WTC11 (cell line): ENCODE data around the gene CD44.

Experiments
- CREM ChIP-seq: sonication (generic); formaldehyde crosslinking; IDR thresholded peaks from 2 replicates; pipeline ENCODE4 v1.8.1; 2022; ENCODE audit warnings: mild to moderate bottlenecking, missing genetic modification reagents, moderate library complexity
- CTCF ChIP-seq: fragments of 200-600 bp; IDR thresholded peaks from 2 replicates; pipeline ENCODE4 v1.8.0; 2022; ENCODE audit warnings: antibody characterized with exemption
- FOXJ3 ChIP-seq: sonication (generic); formaldehyde crosslinking; IDR thresholded peaks from 2 replicates; pipeline ENCODE4 v1.9.0; 2021; ENCODE audit warnings: missing genetic modification reagents, mild to moderate bottlenecking, borderline replicate concordance
- GABPB1 ChIP-seq: sonication (generic); formaldehyde crosslinking; IDR thresholded peaks from 2 replicates; pipeline ENCODE4 v1.8.1; 2023; ENCODE audit warnings: mild to moderate bottlenecking, missing genetic modification reagents
- KAT7 ChIP-seq: sonication (generic); formaldehyde crosslinking; IDR thresholded peaks from 2 replicates; pipeline ENCODE4 v1.8.1; 2023; ENCODE audit warnings: missing genetic modification reagents, mild to moderate bottlenecking, borderline replicate concordance
- MAX ChIP-seq: sonication (generic); formaldehyde crosslinking; IDR thresholded peaks from 2 replicates; pipeline ENCODE4 v1.8.0; 2022; ENCODE audit warnings: mild to moderate bottlenecking, missing genetic modification reagents
- NR1H2 ChIP-seq: sonication (generic); formaldehyde crosslinking; IDR thresholded peaks from 2 replicates; pipeline ENCODE4 v1.9.0; 2021; ENCODE audit warnings: mild to moderate bottlenecking, moderate library complexity, missing genetic modification reagents
- RELA ChIP-seq: sonication (generic); formaldehyde crosslinking; IDR thresholded peaks from 2 replicates; pipeline ENCODE4 v1.8.1; 2022; ENCODE audit warnings: missing genetic modification reagents, mild to moderate bottlenecking, borderline replicate concordance
- TEAD4 ChIP-seq: sonication (generic); formaldehyde crosslinking; IDR thresholded peaks from 2 replicates; pipeline ENCODE4 v1.8.0; 2022; ENCODE audit warnings: mild to moderate bottlenecking, missing genetic modification reagents
- TF ChIP-seq, protein P1 (sequence below): sonication (generic); formaldehyde crosslinking; IDR thresholded peaks from 2 replicates; pipeline ENCODE4 v1.8.1; 2022; ENCODE audit warnings: low read depth, missing genetic modification reagents, borderline replicate concordance
- TF ChIP-seq, protein P2 (sequence below): fragments of 250-450 bp; sonication (Bioruptor Pico); IDR thresholded peaks from 2 replicates; pipeline ENCODE4 v2.1.2; 2022; ENCODE audit warnings: mild to moderate bottlenecking, moderate library complexity
- TF ChIP-seq, protein P3 (sequence below): sonication (generic); formaldehyde crosslinking; IDR thresholded peaks from 2 replicates; pipeline ENCODE4 v1.8.1; 2022; ENCODE audit warnings: missing genetic modification reagents, borderline replicate concordance
- TF ChIP-seq, protein P4 (sequence below): sonication (generic); formaldehyde crosslinking; IDR thresholded peaks from 2 replicates; pipeline ENCODE4 v1.8.1; 2023; ENCODE audit warnings: mild to moderate bottlenecking, missing genetic modification reagents, borderline replicate concordance

GRCh38 chr11:35208795-35209194 is 69.8 kb downstream of the CD44 start:
- no peak for TF ChIP-seq CTCF
- TF ChIP-seq, protein P1, sequence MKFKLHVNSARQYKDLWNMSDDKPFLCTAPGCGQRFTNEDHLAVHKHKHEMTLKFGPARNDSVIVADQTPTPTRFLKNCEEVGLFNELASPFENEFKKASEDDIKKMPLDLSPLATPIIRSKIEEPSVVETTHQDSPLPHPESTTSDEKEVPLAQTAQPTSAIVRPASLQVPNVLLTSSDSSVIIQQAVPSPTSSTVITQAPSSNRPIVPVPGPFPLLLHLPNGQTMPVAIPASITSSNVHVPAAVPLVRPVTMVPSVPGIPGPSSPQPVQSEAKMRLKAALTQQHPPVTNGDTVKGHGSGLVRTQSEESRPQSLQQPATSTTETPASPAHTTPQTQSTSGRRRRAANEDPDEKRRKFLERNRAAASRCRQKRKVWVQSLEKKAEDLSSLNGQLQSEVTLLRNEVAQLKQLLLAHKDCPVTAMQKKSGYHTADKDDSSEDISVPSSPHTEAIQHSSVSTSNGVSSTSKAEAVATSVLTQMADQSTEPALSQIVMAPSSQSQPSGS (CRISPR knock-in tag), result no peak
- no peak for TF ChIP-seq MAX (CRISPR knock-in tag)
- TF ChIP-seq KAT7 (CRISPR knock-in tag), result no peak
- TF ChIP-seq TEAD4 (CRISPR knock-in tag), result no peak
- TF ChIP-seq, protein P2, sequence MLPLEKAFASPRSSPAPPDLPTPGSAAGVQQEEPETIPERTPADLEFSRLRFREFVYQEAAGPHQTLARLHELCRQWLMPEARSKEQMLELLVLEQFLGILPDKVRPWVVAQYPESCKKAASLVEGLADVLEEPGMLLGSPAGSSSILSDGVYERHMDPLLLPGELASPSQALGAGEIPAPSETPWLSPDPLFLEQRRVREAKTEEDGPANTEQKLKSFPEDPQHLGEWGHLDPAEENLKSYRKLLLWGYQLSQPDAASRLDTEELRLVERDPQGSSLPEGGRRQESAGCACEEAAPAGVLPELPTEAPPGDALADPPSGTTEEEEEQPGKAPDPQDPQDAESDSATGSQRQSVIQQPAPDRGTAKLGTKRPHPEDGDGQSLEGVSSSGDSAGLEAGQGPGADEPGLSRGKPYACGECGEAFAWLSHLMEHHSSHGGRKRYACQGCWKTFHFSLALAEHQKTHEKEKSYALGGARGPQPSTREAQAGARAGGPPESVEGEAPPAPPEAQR, result no peak
- no peak for TF ChIP-seq GABPB1 (CRISPR knock-in tag)
- no peak for TF ChIP-seq RELA (CRISPR knock-in tag)
- TF ChIP-seq FOXJ3 (CRISPR knock-in tag), result no peak
- TF ChIP-seq CREM (CRISPR knock-in tag), result no peak
- TF ChIP-seq, protein P3, sequence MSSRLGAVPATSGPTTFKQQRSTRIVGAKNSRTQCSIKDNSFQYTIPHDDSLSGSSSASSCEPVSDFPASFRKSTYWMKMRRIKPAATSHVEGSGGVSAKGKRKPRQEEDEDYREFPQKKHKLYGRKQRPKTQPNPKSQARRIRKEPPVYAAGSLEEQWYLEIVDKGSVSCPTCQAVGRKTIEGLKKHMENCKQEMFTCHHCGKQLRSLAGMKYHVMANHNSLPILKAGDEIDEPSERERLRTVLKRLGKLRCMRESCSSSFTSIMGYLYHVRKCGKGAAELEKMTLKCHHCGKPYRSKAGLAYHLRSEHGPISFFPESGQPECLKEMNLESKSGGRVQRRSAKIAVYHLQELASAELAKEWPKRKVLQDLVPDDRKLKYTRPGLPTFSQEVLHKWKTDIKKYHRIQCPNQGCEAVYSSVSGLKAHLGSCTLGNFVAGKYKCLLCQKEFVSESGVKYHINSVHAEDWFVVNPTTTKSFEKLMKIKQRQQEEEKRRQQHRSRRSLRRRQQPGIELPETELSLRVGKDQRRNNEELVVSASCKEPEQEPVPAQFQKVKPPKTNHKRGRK, result no peak
- TF ChIP-seq, protein P4, sequence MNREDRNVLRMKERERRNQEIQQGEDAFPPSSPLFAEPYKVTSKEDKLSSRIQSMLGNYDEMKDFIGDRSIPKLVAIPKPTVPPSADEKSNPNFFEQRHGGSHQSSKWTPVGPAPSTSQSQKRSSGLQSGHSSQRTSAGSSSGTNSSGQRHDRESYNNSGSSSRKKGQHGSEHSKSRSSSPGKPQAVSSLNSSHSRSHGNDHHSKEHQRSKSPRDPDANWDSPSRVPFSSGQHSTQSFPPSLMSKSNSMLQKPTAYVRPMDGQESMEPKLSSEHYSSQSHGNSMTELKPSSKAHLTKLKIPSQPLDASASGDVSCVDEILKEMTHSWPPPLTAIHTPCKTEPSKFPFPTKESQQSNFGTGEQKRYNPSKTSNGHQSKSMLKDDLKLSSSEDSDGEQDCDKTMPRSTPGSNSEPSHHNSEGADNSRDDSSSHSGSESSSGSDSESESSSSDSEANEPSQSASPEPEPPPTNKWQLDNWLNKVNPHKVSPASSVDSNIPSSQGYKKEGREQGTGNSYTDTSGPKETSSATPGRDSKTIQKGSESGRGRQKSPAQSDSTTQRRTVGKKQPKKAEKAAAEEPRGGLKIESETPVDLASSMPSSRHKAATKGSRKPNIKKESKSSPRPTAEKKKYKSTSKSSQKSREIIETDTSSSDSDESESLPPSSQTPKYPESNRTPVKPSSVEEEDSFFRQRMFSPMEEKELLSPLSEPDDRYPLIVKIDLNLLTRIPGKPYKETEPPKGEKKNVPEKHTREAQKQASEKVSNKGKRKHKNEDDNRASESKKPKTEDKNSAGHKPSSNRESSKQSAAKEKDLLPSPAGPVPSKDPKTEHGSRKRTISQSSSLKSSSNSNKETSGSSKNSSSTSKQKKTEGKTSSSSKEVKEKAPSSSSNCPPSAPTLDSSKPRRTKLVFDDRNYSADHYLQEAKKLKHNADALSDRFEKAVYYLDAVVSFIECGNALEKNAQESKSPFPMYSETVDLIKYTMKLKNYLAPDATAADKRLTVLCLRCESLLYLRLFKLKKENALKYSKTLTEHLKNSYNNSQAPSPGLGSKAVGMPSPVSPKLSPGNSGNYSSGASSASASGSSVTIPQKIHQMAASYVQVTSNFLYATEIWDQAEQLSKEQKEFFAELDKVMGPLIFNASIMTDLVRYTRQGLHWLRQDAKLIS (CRISPR knock-in tag), result no peak
- TF ChIP-seq NR1H2, result no peak
